Heart left ventricle (tissue), 16 donors: ENCODE measurements around the gene TDRD10. TPM values are rescaled to one million over a fixed set of nuclear protein-coding genes. Genes with fewer than 3 reads are reported as not detected.

Source experiments
- ATAC-seq, 4 donors: fragments of 200-7000 bp; cut with Tn5 transposase; one replicate each; pipeline ENCODE4 v1.9.1; 2020 to 2022; ENCODE audit warnings: moderate library complexity in 4 of 4, mild to moderate bottlenecking in 3 of 4, moderate number of reproducible peaks in 1 of 4
- DNase-seq, 5 donors: peaks; one replicate each; pipeline ENCODE4 v3.0.0-alpha.2; 2020
- H3K27ac ChIP-seq, 12 donors: fragments of 200-600 bp; sonication (generic) in 4 of 12; one replicate each; pipeline versions ENCODE4 v1.5.0 to v1.8.0; 2016 to 2022; ENCODE audit warnings: mild to moderate bottlenecking in 2 of 12
- H3K27me3 ChIP-seq, 9 donors: fragments of 200-600 bp; sonication (generic) in 2 of 9; one replicate each; pipeline versions ENCODE4 v1.5.1 to v1.8.0; 2016 to 2022; ENCODE audit warnings: mild to moderate bottlenecking in 3 of 9
- H3K36me3 ChIP-seq, 9 donors: fragments of 200-600 bp; sonication (generic) in 2 of 9; one replicate each; pipeline versions ENCODE4 v1.5.0 to v1.8.0; 2018 to 2022; ENCODE audit warnings: mild to moderate bottlenecking in 2 of 9
- H3K4me1 ChIP-seq, 12 donors: fragments of 200-600 bp; sonication (generic) in 4 of 12; one replicate each; pipeline versions ENCODE4 v1.5.0 to v1.8.0; 2016 to 2022; ENCODE audit warnings: mild to moderate bottlenecking in 3 of 12
- H3K4me3 ChIP-seq, 12 donors: fragments of 200-600 bp; sonication (generic) in 4 of 12; one replicate each; pipeline versions ENCODE4 v1.5.0 to v1.8.0; 2017 to 2022; ENCODE audit warnings: mild to moderate bottlenecking in 9 of 12, moderate library complexity in 4 of 12
- H3K9me3 ChIP-seq, 12 donors: fragments of 200-600 bp; sonication (generic) in 4 of 12; one replicate each; pipeline versions ENCODE4 v1.5.0 to v1.8.0; 2016 to 2022; ENCODE audit warnings: mild to moderate bottlenecking in 1 of 12
- CTCF ChIP-seq, 12 donors: fragments of 200-600 bp; sonication (generic) in 4 of 12; IDR thresholded peaks; one replicate each; pipeline versions ENCODE4 v1.5.0 to v1.8.0; 2018 to 2022; ENCODE audit warnings: antibody characterized with exemption in 12 of 12, mild to moderate bottlenecking in 5 of 12
- POLR2A ChIP-seq, 2 donors: fragments of 450-650 bp; IDR thresholded peaks; one replicate each; pipeline ENCODE4 v1.6.1; 2017; ENCODE audit warnings: antibody characterized with exemption in 2 of 2, mild to moderate bottlenecking in 2 of 2, moderate library complexity in 2 of 2
- WGBS, 4 donors: extraction: QIAGEN DNeasy Blood & Tissue Kit in 2 of 4; methylation state at CpG; one replicate each; pipeline versions ENCODE4 v1.1.5 to v1.1.7; 2013 to 2018; 5-methylcytosine and 5-hydroxymethylcytosine counted together
- intact Hi-C, 10 donors: fragments of 100-400 bp; cut with DNase I; formaldehyde crosslinking; loops; one replicate each; pipeline versions ENCODE4 v1.11.1 to v1.14.2; 2022
- polyA plus RNA-seq, 2 donors: library from polyadenylated mRNA; stranded (reverse); fragments of 200-250 nt; gene quantifications; one replicate each; pipeline ENCODE4 v1.2.3, GENCODE V29; 2013
- total RNA-seq, 9 donors: library from RNA; depleted of rRNA in 2 of 9; stranded (reverse); fragments of >200 nt in 2 of 9; fragmentation: NEBNext Ultra II Directional in 3 of 9; extraction: Animal tissue kit (Norgen Biotek cat#: 25700) in 3 of 9; gene quantifications; one replicate each; pipeline versions ENCODE4 v1.1.0 to v1.2.4, GENCODE V29; 2016 to 2023
- donor health status: ischemic (EF 13 %, LVEDD 7.1; RV severe dilation, severe dysfunction).
- donor health status: healthy with polysubstance abuse.
- donor health status: DM: no; HTN: yes; CAD: no.
- donor health status: DM: no; HTN: no; CAD: no.
- donor health status: ischemic (EF 25% LVEDD 6.9; RV normal size, moderate dysfunction).
- donor health status: ischemic (EF 25% LVEDD 5.7; RV mildly dilated, moderate dysfunction).
- donor health status: healthy.
- donor health status: DM: yes; HTN: yes; CAD: no.
- donor health status: ischemic (EF 35%, LVEDD 5.7; RV mildly dilated, moderate dysfunction).
- donor health status: nonischemic (EF 11% LVEDD 7.7; RV severe dilation, severe dysfunction).
- donor health status: DM: yes; HTN: yes; CAD: no.
- donor health status: PGD.
- donor health status: ischemic (EF 29% LVEDD 5.4; RV normal size, mild dysfunction).
- donor health status: nonischemic (EF 23%, LVEDD 6.1; RV moderate dilation, normal function).

The TDRD10 gene
- total and polyA plus RNA-seq, 11 donors: 0.71 to 3.4 (median 1.9) TPM

GRCh38 chr1:154471304-154471703 lies 30.7 kb upstream of the TDRD10 start:
- H3K27me3 ChIP-seq: no peaks in the 10 kb centered on the region
- no peak for DNase-seq
- H3K27ac ChIP-seq: no peak overlapping the region
- intact Hi-C loops: loop anchor here in 2 of 10 donors (10.0 kb wide), 1 partner anchor 403 kb away; the partner anchor contains the start of gene KCNN3 (in 2 of the 2)
- ATAC-seq: no peak
- H3K4me1 ChIP-seq: peaks cover 0 to 25% (median 5%) of the 10 kb centered on the region in 12 donors
- TF ChIP-seq POLR2A (IDR thresholded peaks at IDR 0.05): no peak
- 90 to 98% (median 95%) methylated on average over 2 of the region's 2 CpGs for WGBS, 4 donors
- no peaks in the 10 kb centered on the region for H3K9me3 ChIP-seq
- peaks cover 0 to 20% (median 7%) of the 10 kb centered on the region in 9 donors for H3K36me3 ChIP-seq
- H3K4me3 ChIP-seq: no peak overlapping the region

GRCh38 chr1:154474802-154475201 lies 27.2 kb upstream of the TDRD10 start:
- DNase-seq: peak in 4 of 5 donors; percentile 37 to 49 (median 42)
- Histone ChIP-seq H3K4me1 (peaks cover 0 to 28% (median 0%) of the 10 kb centered on the region in 12 donors), H3K27ac (peak overlapping the region in 1 of 12 donors; percentile 11), H3K36me3 (peaks cover 0 to 7% (median 0%) of the 10 kb centered on the region in 9 donors), H3K4me3 (no peak overlapping the region), H3K9me3 (no peaks in the 10 kb centered on the region), H3K27me3 (no peaks in the 10 kb centered on the region)
- TF ChIP-seq POLR2A (IDR thresholded peaks at IDR 0.05): no peak
- no peak for TF ChIP-seq CTCF (IDR thresholded peaks at IDR 0.05)
- WGBS, 4 donors: 55 to 69% (median 63%) methylated on average over 3 of the region's 3 CpGs
- intact Hi-C loops: loop anchor here in 4 of 10 donors (5.0 to 10.0 kb wide), 3 partner anchors 192 to 402 kb away; partner anchors contain the start of gene KCNN3 (in 2 of the 4)
- peak; percentile 28 to 65 (median 44) for ATAC-seq

- Histone ChIP-seq H3K9me3 (no peaks in the 10 kb centered on the region), H3K4me3 (no peak overlapping the region), H3K36me3 (peaks cover 0 to 9% (median 0%) of the 10 kb centered on the region in 9 donors), H3K27ac (no peak overlapping the region), H3K4me1 (peaks cover 0 to 42% (median 8%) of the 10 kb centered on the region in 12 donors), H3K27me3 (no peaks in the 10 kb centered on the region)
- TF ChIP-seq POLR2A (IDR thresholded peaks at IDR 0.05) (no peak), CTCF (IDR thresholded peaks at IDR 0.05) (no peak)
- WGBS, 4 donors: 82 to 100% (median 95%) methylated on average over 1 of the region's 1 CpG
- DNase-seq (no peak), ATAC-seq (no peak)
- intact Hi-C loops: loop anchor here in 4 of 10 donors (5.0 to 10.0 kb wide), 3 partner anchors 191 to 401 kb away; partner anchors contain the start of gene KCNN3 (in 2 of the 4)
These were observed 25.2 kb upstream of the TDRD10 start for GRCh38 chr1:154476791-154477190.

- Histone ChIP-seq H3K27ac (no peak overlapping the region), H3K36me3 (peaks cover 0 to 22% (median 0%) of the 10 kb centered on the region in 9 donors), H3K4me1 (peaks cover 0 to 42% (median 8%) of the 10 kb centered on the region in 12 donors), H3K9me3 (no peaks in the 10 kb centered on the region), H3K27me3 (no peaks in the 10 kb centered on the region), H3K4me3 (no peak overlapping the region)
- DNase-seq (no peak), ATAC-seq (no peak)
- TF ChIP-seq POLR2A (IDR thresholded peaks at IDR 0.05) (no peak), CTCF (IDR thresholded peaks at IDR 0.05) (no peak)
- 88 to 92% (median 91%) methylated on average over 8 of the region's 8 CpGs for WGBS, 4 donors
- intact Hi-C loops: loop anchor here in 5 of 10 donors (2.0 to 10.0 kb wide), 5 partner anchors 67 to 399 kb away; partner anchors contain the start of gene KCNN3 (in 2 of the 5)
These were observed 24.0 kb upstream of the TDRD10 start for GRCh38 chr1:154478013-154478412.
